ENCODE measurements around the gene FLT3.

DNA sequence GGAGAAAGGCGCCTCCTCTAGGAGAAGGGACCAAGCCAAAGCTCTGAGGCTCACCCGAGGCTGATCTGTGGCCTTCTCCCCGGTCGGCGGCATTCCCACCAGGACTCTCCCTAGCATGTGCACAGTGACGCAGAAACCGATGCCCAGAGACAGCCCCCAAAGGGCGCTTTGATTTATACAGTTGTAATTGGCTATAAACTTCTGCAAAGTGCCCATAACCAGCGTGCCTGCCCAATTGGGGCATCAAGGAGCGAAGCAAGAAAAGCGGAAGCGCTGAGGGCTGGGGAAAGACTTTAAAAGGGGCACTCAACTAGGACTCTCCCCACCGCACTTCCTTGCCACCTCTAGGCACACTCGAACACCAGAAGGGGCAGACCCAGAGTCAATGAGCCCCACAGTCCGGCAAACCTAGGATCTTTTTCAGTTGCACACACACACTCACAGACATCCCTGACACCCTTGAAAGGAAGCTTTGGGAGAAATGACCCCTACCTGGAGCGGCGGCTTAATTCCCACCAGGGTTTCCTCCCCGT, 133.1 kb downstream of the FLT3 start:
- no peak for TF ChIP-seq TAF1 (IDR thresholded peaks at IDR 0.05; ENCODE audit: low read depth)
- no peak for TF ChIP-seq TCF12 (IDR thresholded peaks at IDR 0.05; ENCODE audit: low read depth)
- TF ChIP-seq RAD21 (IDR thresholded peaks at IDR 0.05; ENCODE audit: low read depth) = no peak
- TF ChIP-seq NFIC (IDR thresholded peaks at IDR 0.05) = no peak
- no peak for TF ChIP-seq USF1 (IDR thresholded peaks at IDR 0.05)

All from Ishikawa (cell line).